HepG2 (cell line): ENCODE measurements around the gene GLDN. TPM values are rescaled to one million over a fixed set of nuclear protein-coding genes. Genes with fewer than 3 reads are reported as not detected.
A peak's percentile ranks its signal among the peaks of the same experiment; 100 is the strongest.

Experiments
- CHD4 ChIP-seq: fragments of 200-600 bp; sonication (generic); IDR thresholded peaks from 2 replicates; pipeline ENCODE4 v1.7.0; 2017; ENCODE audit warnings: mild to moderate bottlenecking, low read length, borderline replicate concordance
- ELF3 ChIP-seq: IDR thresholded peaks from 2 replicates; pipeline ENCODE4 v1.6.1; 2016; ENCODE audit warnings: missing genetic modification reagents, missing compliant biosample characterization
- EP300 ChIP-seq, 3 experiments: sonication (generic) in 1 of 3; formaldehyde crosslinking in 1 of 3; IDR thresholded peaks; 2 replicates each; pipeline versions ENCODE4 v1.5.1 to v1.6.1; 2011 to 2020; ENCODE audit warnings: low read depth in 2 of 3, low read length in 2 of 3, borderline replicate concordance in 1 of 3, improper control_type of control experiment in 1 of 3, mild to moderate bottlenecking in 1 of 3, missing genetic modification reagents in 1 of 3, moderate library complexity in 1 of 3
- FOXA3 ChIP-seq: IDR thresholded peaks from 2 replicates; pipeline ENCODE4 v1.6.1; 2016; ENCODE audit warnings: missing genetic modification reagents, missing compliant biosample characterization
- FOXP1 ChIP-seq, 2 experiments: fragments of 450-650 bp in 1 of 2; IDR thresholded peaks; 2 replicates each; pipeline ENCODE4 v1.6.1; 2017 to 2018; ENCODE audit warnings: antibody characterized with exemption in 1 of 2
- HNF4G ChIP-seq, 2 experiments: sonication (generic) in 1 of 2; formaldehyde crosslinking in 1 of 2; IDR thresholded peaks; 2 replicates each; pipeline versions ENCODE4 v1.4.0 to v1.6.1; 2011 to 2020; ENCODE audit warnings: borderline replicate concordance in 2 of 2, low read depth in 2 of 2, mild to moderate bottlenecking in 2 of 2, low read length in 1 of 2, missing genetic modification reagents in 1 of 2, moderate library complexity in 1 of 2
- KDM6A ChIP-seq: IDR thresholded peaks from 2 replicates; pipeline ENCODE4 v1.6.1; 2016; ENCODE audit warnings: low read depth
- MED1 ChIP-seq: sonication (generic); formaldehyde crosslinking; IDR thresholded peaks from 2 replicates; pipeline ENCODE4 v1.4.0; 2020; ENCODE audit warnings: missing genetic modification reagents
- MEF2D ChIP-seq: sonication (generic); formaldehyde crosslinking; IDR thresholded peaks from 2 replicates; pipeline ENCODE4 v1.5.1; 2020; ENCODE audit warnings: mild to moderate bottlenecking, missing genetic modification reagents
- MXI1 ChIP-seq: IDR thresholded peaks from 3 replicates; pipeline ENCODE4 v1.6.1; 2012; ENCODE audit warnings: low read depth, low read length, inconsistent platforms, borderline replicate concordance
- POLR2AphosphoS5 ChIP-seq: IDR thresholded peaks from 2 replicates; pipeline ENCODE4 v1.6.1; 2012; ENCODE audit warnings: low read depth, low read length
- SRSF9 ChIP-seq: fragments of 200-400 bp; formaldehyde crosslinking; IDR thresholded peaks from 2 replicates; pipeline ENCODE4 v1.6.1; 2018; ENCODE audit warnings: borderline replicate concordance, mild to moderate bottlenecking, low read depth, low read length; ENCODE audit not compliant: insufficient read depth, poor library complexity, severe bottlenecking
- TFDP1 ChIP-seq: IDR thresholded peaks from 2 replicates; pipeline ENCODE4 v1.6.1; 2016; ENCODE audit warnings: missing compliant biosample characterization, missing genetic modification reagents, borderline replicate concordance
- ZMYM4 ChIP-seq: sonication (generic); formaldehyde crosslinking; IDR thresholded peaks from 2 replicates; pipeline ENCODE4 v1.8.1; 2023; ENCODE audit warnings: mild to moderate bottlenecking, missing genetic modification reagents
- ZNF317 ChIP-seq: sonication (generic); formaldehyde crosslinking; IDR thresholded peaks from 2 replicates; pipeline ENCODE4 v1.5.0; 2020; ENCODE audit warnings: mild to moderate bottlenecking, missing genetic modification reagents
- ZNF501 ChIP-seq: sonication (generic); formaldehyde crosslinking; IDR thresholded peaks from 2 replicates; pipeline ENCODE4 v1.5.1; 2020; ENCODE audit warnings: mild to moderate bottlenecking, moderate library complexity, missing genetic modification reagents
- ZNF720 ChIP-seq: sonication (generic); formaldehyde crosslinking; IDR thresholded peaks from 2 replicates; pipeline ENCODE4 v1.4.0; 2020; ENCODE audit warnings: missing genetic modification reagents
- ZNF761 ChIP-seq: sonication (generic); formaldehyde crosslinking; conservative IDR thresholded peaks from 2 replicates; pipeline ENCODE4 v1.4.0; 2020; ENCODE audit warnings: mild to moderate bottlenecking, missing genetic modification reagents
- ZSCAN29 ChIP-seq: sonication (generic); formaldehyde crosslinking; conservative IDR thresholded peaks from 2 replicates; pipeline ENCODE4 v1.4.0; 2020; ENCODE audit warnings: mild to moderate bottlenecking, missing genetic modification reagents
- ZSCAN31 ChIP-seq: sonication (generic); formaldehyde crosslinking; IDR thresholded peaks from 2 replicates; pipeline ENCODE4 v1.5.0; 2020; ENCODE audit warnings: low read depth, mild to moderate bottlenecking, missing genetic modification reagents
- polyA plus RNA-seq, 8 experiments: library from polyadenylated mRNA; depleted of rRNA in 3 of 8; stranded (reverse) in 7 of 8; unstranded in 1 of 8; fragments of >200 nt; fragmentation: Illumina TruSeq in 4 of 8; extraction: Trizol in 4 of 8; gene quantifications; 2 replicates each; pipeline versions ENCODE4 v1.2.1 to v1.2.3, GENCODE V29; 2011 to 2016; ENCODE audit warnings: low read depth in 4 of 8, missing spikeins in 1 of 8, mixed read lengths in 1 of 8; ENCODE audit not compliant: insufficient read depth in 1 of 8
- total RNA-seq, 5 experiments: library from RNA; depleted of rRNA; stranded (reverse); fragments of >200 nt; fragmentation: Illumina TruSeq; extraction: Trizol; gene quantifications; 2 replicates each; pipeline ENCODE4 v1.2.3, GENCODE V29; 2016; ENCODE audit warnings: low read depth in 1 of 5

GLDN gene
- total and polyA plus RNA-seq, 2 of the 13 experiments (the other 11 are each of a cell fraction or from before 2014, with no cell fraction given), result 0.86 to 1.0 TPM

- TF ChIP-seq MED1 (0 out of 2 replicates have a peak, but pooled peaks have one; percentile 42), HNF4G (IDR thresholded peaks at IDR 0.05; ENCODE audit: borderline replicate concordance, low read depth, low read length) (peak; percentile 31; the same call in 1 of the 2 replicates), HNF4G (CRISPR knock-in tag; IDR thresholded peaks at IDR 0.05; ENCODE audit: borderline replicate concordance, low read depth) (no peak), ZNF720 (CRISPR knock-in tag) (no peak), MEF2D (CRISPR knock-in tag) (0 out of 2 replicates have a peak, but pooled peaks have one; percentile 3), ZNF761 (CRISPR knock-in tag) (no peak), ZNF501 (no peak), ZSCAN31 (no peak), ZSCAN29 (CRISPR knock-in tag) (no peak), ZMYM4 (CRISPR knock-in tag) (peak; percentile 23; the same call in 1 of the 2 replicates), FOXP1 (IDR thresholded peaks at IDR 0.05) (no peak), FOXP1 (CRISPR knock-in tag; IDR thresholded peaks at IDR 0.05) (no peak), ELF3 (peak; percentile 52; the same call in 1 of the 2 replicates), SRSF9 (no peak), EP300 (IDR thresholded peaks at IDR 0.05; ENCODE audit: low read depth in 2 of 2, low read length in 2 of 2) (0 out of 4 replicates have a peak, but pooled peaks of 1 of the 2 experiments have one; percentile 12), EP300 (CRISPR knock-in tag; IDR thresholded peaks at IDR 0.05; ENCODE audit: borderline replicate concordance) (no peak), POLR2AphosphoS5 (0 out of 2 replicates have a peak, but pooled peaks have one; percentile 29), FOXA3 (0 out of 2 replicates have a peak, but pooled peaks have one; percentile 9), ZNF317 (0 out of 2 replicates have a peak, but pooled peaks have one; percentile 7), TFDP1 (0 out of 2 replicates have a peak, but pooled peaks have one; percentile 14), CHD4 (no peak), KDM6A (CRISPR knock-in tag) (0 out of 2 replicates have a peak, but pooled peaks have one; percentile 27), MXI1 (peak; percentile 9; the same call in 1 of the 3 replicates)
- TF ChIP-seq, all 625 proteins: peak for 20
Measured at GRCh38 chr15:51311510-51311909, 29.9 kb upstream of the GLDN start (continued).
